ENCODE data around the gene SLC2A5.

The SLC2A5 gene

DNA sequence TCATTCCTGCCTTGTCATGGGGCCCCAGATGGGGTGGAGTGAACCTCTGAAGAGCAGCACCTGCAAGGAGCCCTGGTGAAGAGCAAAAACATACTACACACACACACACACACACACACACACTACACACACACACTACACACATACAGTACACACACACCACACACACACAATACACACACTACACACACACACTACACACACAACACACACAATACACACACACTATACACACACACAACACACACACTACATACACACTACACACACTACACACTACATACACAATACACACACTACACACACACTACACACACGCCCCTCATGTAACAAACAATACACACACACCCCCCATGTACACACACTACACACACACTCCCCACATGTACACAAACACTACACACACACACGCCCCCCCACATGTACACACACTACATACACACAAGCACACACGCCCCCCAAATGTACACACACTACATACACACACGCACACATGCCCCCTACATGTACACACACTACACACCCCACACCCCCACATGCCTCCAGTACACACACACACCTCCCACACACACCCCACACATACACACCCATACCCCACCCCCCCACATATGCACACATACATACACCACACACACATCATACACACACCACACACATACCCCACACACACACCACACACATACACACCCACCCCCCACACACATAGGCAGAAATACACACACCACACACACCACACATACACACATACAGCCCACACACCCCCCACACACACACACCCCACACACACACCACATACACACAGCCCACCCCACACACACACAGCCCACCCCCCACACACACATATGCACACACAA lies 9.3 kb downstream of the SLC2A5 start:
- no peak for DNase-seq

GRCh38 chr1:9058465-9058864 lies 11.0 kb downstream of the SLC2A5 start:
- no peak for DNase-seq

DNA sequence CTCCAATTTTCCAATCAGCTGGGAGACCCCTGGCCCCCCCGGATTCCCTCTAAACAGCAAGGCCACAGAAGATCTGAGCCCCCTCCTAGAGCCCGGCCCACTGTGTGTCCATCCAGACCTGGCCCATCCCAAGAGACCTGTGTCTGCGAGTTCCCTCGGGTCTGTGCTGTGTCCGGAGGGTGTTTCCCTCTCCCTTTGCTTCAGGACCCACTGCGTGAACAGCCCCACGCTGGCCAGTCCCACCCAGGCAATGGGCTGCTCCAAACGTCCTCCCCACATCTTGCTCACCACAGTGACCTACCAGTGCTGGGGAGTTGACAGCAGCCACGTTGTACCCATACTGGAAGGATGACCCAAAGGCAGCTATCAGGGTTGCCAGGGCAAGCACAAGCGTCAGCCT lies 11.6 kb downstream of the SLC2A5 start:
- DNase-seq, result no peak

GRCh38 chr1:9052272-9053049 lies 17.0 kb downstream of the SLC2A5 start:
- no peak for DNase-seq

GRCh38 chr1:9051379-9051778 lies 18.1 kb downstream of the SLC2A5 start:
- DNase-seq, result no peak

GRCh38 chr1:9050803-9051202 lies 18.6 kb downstream of the SLC2A5 start:
- no peak for DNase-seq

GRCh38 chr1:9048551-9048950 lies 20.9 kb downstream of the SLC2A5 start:
- no peak for DNase-seq

GRCh38 chr1:9047019-9047418 lies 22.4 kb downstream of the SLC2A5 start:
- DNase-seq, result no peak

GRCh38 chr1:9045861-9046510 lies 23.4 kb downstream of the SLC2A5 start:
- DNase-seq, result no peak

DNA sequence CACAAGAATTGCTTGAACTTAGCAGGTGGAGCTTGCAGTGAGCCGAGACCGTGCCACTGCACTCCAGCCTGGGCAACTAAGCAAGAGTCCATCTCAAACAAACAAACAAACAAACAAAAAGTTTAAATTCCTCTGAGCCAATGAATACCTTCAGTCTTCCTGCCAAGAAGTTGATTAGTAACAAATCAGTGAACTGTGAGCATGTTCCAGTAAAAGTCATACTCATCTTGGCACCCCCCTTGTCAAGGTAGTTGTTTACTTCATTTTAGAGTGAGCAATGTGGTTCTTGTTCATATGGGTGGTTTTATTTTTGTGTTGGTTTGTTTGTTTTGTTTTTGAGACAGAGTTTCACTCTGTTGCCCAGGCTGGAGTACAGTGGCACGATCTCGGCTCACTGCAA lies 25.2 kb downstream of the SLC2A5 start:
- DNase-seq, result no peak

- no peak for DNase-seq
Measured at GRCh38 chr1:9042272-9042671, 27.2 kb downstream of the SLC2A5 start.

- DNase-seq, result no peak
Measured at GRCh38 chr1:9041116-9041779, 28.2 kb downstream of the SLC2A5 start.

- DNase-seq, result no peak
Measured at GRCh38 chr1:9040659-9041030, 28.8 kb downstream of the SLC2A5 start.

DNA sequence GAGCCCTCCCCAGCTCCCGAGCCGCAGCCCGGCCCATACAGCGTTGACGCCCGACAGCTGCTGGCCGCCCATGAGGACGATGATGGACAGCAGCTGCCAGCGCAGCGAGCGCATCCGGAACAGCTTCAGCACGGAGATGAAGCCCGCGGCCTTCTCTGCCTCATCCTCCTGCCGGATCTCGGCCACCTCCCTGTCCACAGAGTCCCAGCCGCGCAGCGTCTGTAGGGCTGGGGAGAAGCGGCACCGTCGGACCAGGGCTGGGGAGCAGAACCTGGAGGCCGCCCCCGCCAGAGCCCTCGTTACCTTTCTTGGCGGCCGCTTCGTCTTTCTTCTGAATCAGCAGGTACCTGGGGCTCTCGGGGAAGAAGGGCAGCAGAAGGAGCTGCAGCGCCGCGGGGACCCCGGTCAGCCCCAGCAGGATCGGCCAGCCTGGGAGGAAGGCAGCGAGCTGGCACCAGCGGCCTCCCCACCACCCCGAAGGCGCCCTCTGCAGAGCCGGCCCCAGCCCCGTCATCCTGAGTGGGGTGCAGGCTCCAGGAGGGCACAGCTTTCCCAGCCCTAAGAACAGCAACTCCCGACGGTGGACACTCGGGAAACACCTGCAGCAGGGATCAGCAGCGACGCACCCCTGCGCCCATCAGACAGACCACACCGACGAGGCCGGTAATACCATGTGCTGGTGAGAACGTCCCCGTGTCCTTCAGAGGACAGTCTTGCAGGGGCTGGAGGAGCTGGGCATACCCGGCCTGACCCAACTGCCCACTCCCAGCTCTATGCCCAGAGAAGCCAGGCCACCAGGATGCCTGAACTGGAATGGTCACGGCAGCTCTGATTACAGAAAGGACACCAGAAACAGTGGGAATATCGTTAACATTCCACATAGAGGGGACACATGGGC lies 29.4 kb downstream of the SLC2A5 start:
- no peak for DNase-seq

DNA sequence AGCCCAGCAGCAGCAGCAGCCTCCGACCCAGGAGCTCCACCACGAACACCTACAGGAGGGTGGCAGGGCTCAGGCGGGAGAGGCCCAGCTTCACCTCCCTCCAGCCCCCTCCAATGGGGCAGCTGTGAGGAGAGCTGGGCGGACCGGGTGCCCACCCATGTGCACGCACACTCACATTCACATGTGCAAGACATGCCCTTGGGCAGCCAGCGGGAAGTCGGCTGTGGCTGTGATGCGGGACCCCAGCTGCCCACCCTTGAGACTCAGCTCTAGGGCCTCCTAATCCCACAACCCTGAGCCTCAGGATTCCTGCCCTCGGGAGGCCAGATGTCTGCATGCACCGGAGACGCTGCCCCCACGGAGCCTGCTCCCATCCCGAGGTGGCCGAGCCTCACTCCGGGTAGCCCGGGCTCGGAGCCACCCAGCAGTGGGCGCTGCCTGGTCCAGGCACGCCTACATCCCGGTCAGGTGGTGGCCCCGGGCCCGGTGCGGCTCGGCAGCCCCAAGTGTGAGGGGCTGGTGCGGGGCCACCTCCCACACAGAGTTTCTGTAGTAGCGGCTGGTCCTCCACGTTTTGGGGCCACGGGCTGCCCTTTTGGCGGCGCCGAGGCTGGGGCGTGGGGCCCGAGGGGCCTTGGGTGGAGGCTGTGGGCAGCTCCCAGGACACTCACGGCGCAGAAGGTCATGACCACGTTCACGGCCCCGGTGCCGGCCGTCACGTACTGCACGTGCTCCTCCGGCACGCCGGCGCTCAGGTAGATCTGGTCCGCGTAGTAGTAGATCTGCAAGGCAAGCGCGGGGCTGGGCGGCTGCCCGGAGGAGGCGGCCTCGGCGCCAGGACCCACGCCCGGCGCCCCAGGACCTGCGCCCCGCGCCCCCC lies 30.3 kb downstream of the SLC2A5 start:
- no peak for DNase-seq

GRCh38 chr1:9038338-9038650 lies 31.1 kb downstream of the SLC2A5 start:
- no peak for DNase-seq

DNA sequence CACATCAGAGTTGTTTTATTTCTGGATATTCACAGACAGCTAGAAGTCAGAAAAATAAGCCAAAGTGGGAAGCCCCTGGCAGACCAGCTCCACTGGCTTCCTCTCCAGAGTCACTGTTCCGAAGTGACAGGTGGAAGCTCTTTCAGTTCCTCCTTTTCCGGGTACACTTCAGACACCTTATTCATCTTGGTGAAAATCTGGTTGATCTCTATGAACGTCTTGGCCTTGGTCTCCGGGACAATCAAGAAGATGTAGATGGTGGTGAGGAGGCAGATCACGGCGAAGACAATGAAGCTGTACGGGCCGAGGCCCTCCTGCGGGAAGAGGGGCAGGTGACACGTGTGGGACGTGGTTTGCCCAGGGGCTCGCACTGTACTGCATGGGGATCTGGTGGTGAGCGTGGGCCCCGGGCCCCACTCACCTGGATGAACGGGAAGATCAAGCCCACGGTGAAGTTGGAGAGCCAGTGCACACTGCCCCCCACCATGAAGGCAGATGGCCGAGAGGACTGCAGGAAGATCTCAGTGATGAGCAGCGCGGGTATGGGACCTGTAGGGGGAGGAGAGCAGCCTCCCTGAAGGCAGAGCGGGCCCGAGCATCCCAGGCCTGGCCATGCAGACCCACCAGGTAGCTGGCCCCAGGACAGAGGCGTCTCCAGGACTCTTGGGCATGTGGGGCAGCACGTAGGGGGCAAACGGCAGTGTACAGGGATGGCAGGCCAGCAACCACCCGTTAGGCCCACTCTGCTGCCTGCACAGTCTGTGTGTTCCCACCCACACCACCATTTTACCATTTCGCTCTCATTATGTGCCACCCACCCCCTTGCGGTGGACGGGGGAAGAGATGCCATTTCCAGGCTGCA lies 31.7 kb downstream of the SLC2A5 start:
- DNase-seq, result no peak

GRCh38 chr1:9035226-9035625 lies 34.2 kb downstream of the SLC2A5 start:
- no peak for DNase-seq

GRCh38 chr1:9033363-9033762 lies 36.1 kb downstream of the SLC2A5 start:
- no peak for DNase-seq

All from GOT3 (cell line).